DMS79 treated with DMSO at 0.1 percent for 48 hours (cell line): ENCODE measurements around the gene IARS2.
"Not testable (repeated sequence)": the region's sequence is repeated elsewhere in the genome, so short reads cannot be mapped to it uniquely, and the experiment has no call there.

ENCODE experiments used
- DNase-seq: peaks from one replicate; lab custom pipeline; 2025; lab: John Stamatoyannopoulos, UW

IARS2 gene

DNA sequence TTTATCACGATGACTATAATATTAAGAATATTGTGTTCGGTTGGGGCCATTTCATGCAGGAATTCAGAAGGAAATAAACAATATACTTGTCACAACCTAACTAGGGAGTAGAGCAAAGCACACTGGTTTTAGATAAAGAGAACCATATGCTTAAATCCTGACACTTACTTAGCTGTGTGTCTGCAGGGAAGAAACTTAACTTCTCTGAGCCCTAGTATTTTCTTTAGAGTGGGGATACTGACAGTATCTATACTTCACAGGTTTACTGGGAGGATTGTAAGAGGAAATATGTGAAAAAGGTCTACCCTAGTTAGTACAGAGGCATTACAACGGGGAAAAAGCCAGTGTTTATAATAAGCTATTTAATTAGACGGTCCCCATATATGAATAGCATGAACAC is 72.9 kb downstream of the IARS2 start:
- no peak for DNase-seq

GRCh38 chr1:220169887-220170286 is 76.0 kb downstream of the IARS2 start:
- not testable (repeated sequence) for DNase-seq

DNA sequence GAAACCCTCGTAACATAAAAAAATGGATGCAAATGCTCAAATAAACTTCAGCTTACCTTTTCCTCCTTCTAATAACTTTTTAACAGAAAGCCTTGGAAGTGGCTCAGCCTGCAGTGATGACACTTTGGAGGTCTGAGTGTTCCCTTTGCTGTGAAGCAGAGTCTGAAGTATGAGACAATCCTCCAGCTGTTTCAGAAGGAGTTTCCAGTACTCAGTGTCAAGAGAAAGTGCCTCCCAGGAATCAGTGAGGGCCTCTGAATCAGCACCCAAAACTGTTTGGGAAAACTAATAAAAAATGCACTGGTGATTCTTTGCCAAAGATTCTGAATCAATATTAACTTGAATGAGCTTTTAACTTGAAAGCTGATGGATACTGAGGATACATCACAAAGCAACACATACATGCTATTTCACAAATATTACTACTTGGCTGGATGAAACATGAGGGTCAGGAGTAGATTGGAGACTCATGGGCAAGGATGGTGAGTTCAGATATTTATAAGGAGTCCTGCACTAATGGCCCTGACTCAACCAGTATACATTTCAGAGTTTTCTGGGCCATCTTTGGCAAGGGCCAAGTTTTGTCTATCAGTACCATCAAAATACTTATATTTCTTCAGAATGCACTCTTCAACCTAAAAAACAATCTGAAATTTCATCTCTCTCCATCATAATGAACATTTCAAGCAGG is 77.0 kb downstream of the IARS2 start:
- no peak for DNase-seq

GRCh38 chr1:220176540-220176939 is 82.6 kb downstream of the IARS2 start:
- no peak for DNase-seq

DNA sequence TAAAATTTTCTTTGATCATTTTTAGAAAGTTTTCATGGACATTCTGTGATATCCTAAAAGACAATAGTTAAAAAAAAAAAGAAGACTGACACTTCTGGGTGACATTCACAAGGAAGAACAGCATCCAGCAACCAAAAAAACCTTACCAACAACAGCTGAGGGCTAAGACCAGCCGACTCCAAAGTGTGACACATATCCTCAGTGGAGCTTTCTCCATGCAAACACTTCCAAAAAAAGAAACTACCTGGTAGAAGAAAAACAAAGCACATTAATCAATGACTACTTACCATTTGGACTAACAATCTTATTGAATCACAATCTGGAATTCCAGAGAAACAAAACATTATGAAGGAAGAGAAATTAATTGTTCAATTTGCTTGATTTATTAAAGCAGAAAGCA is 88.2 kb downstream of the IARS2 start:
- DNase-seq, result no peak

- DNase-seq, result no peak
Observed at GRCh38 chr1:220182656-220183055, 88.7 kb downstream of the IARS2 start.

GRCh38 chr1:220184506-220184905 is 90.6 kb downstream of the IARS2 start:
- DNase-seq, result no peak

DNA sequence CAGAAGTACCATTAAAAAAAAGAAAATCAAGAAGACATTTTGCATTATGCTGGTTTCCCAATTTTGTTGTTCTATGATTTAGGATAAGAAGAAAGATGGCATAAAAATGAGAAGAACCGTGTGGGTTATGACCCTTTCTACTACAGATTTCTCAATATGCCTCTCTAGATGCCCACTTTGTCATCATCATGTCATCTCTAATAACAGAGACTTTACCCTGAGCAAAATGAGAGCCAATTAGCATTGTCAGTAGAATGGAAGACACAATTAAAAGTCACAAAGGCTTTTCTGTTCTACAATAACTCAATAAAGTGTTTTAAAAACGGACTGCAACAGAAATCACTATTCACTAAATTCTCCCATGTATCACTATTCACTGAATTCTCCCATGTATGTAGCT is 92.8 kb downstream of the IARS2 start:
- no peak for DNase-seq

DNA sequence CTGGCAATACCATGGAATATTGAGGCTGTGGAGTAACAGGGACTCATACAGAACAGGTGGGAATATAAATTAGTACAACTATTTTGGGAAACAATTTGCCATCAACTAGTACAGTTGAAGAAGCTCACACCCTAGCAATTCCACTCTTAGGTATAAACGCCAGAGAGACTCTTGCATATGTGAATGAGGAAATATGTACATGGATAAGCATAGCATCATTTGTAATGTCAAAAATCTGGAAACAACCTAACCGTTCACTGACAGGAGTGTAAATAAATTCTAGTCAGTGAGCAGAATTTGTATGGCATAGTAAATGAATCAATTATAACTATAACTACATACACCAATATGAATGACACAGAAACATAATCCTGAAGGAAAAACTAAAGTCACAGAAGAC is 94.6 kb downstream of the IARS2 start:
- DNase-seq, result no peak

DNA sequence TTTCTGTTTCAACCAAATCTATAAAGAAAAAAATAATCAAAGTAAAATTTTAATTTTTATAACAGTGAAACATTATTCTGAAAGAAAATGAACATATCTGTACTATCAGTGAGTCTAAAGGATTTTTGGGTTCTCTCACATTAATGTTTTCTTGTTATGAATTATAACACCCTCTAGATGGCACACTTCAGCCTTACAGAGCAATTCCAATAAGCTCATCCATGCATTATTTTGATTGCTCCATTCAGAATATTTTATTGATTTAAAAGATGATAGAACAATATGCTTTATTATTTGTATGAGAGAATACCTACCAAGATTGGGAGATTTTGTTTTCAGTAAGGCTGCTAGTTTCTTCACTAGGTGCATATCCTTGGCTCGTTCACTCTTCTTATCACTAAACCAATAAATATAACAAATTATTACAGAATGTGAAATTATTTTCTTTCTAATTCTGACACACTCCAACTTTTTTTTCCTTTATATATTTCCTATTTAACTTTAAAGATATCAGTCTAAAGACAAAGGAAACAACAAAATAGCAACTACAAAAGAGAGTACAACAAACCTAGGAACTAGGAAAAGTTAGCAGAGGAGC is 95.9 kb downstream of the IARS2 start:
- DNase-seq, result peak; percentile 40

DNA sequence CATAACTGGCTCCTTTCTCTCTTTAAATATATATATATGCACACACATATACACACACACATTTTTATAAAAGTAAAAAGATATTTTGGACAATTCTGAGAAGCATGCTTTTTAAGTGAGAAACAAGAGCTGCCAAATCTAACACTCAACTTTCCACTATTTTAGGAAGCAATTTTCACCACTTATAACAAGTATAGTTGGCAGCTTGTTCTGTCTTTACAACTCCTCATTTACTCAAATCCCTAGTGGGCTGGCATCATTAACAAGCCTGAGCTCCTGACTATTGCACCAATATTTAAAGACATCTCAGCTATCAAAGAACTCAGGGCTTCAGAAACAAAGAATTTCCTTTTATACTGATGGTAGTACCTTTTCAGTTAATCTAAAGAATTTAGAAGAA is 101.8 kb downstream of the IARS2 start:
- no peak for DNase-seq
